OCI-LY7 (cell line): ENCODE measurements around the gene GIPC1.

Source experiments
- CTCF ChIP-seq: fragments of 200-600 bp; sonication (generic); conservative IDR thresholded peaks from 2 replicates; pipeline ENCODE4 v1.5.1; 2014; ENCODE audit warnings: mild to moderate bottlenecking, antibody characterized with exemption, low read length, moderate library complexity, mixed read lengths
- EZH2phosphoT487 ChIP-seq: fragments of 200-600 bp; sonication (generic); IDR thresholded peaks from 2 replicates; pipeline ENCODE4 v1.6.1; 2018; ENCODE audit warnings: low read depth, borderline replicate concordance, mild to moderate bottlenecking, mixed run types, antibody characterized with exemption, low read length, moderate library complexity, mixed read lengths

GRCh38 chr19:14460935-14461334 is 35.0 kb downstream of the GIPC1 start:
- TF ChIP-seq CTCF: no peak
- no peak for TF ChIP-seq EZH2phosphoT487
